ENCODE results near the gene ACSL1.

Gene ACSL1

DNA sequence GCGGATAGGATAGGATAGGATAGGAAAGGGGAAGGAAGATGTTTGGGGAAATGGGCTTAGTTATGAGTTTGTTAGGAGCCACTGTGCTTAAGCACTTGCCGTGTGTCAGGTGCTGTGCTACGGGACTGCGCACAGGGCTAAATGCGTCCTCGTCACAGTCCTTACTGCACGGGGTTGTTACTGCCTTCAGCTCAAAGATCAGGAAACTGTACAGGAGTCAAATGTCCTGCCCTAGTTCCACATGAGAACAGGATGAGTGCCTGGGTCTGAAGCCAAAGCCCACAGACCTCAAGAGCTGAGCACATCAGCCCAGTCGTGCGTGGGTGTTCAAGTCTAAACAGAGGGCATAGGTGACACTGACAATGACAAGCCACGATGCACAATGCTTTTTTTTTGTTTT is 15.0 kb downstream of the ACSL1 start:
- no peak for DNase-seq

GRCh38 chr4:184808713-184809050 is 17.1 kb downstream of the ACSL1 start:
- no peak for DNase-seq

DNA sequence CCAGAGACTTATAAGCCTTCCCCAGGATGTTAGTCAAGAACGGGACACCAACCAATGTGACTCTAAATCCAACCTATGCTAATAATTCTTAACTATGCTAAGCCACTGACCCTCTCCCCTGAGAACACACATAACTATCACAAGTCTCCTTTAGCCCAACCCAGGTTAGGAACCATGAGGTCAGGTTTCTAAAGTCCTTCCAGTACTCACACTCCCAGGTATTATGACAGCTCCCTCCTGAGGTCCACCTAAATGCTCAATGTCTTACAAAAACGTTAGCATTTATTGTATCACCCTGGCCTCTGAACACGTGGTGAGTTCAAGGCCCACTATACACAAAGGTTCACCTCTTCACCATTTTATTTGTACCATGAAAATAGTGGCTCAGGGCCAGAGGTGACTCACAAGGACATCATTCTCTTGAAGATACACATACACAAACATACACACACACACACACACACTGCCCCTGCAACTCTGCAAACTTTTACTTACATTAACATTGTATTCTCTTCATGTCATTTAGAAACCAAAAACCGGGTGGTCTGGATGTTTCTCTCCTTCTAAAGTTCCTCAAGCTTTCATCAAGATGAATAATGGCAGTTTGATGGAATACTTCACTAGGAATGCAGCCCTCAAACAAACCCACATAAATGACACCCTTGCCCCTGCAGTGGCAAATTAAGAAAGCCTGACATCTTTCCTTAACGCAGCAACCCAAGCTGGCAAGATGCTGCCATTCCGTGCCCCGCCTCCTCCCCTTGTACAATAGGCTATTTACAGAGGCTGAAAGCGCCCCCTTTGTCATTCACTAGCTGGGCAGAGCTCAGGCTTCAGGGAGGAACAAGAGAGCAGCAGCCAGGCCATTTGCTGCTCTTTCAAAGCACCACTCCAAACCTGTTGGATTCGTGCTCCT is 17.7 kb downstream of the ACSL1 start:
- no peak for DNase-seq

DNA sequence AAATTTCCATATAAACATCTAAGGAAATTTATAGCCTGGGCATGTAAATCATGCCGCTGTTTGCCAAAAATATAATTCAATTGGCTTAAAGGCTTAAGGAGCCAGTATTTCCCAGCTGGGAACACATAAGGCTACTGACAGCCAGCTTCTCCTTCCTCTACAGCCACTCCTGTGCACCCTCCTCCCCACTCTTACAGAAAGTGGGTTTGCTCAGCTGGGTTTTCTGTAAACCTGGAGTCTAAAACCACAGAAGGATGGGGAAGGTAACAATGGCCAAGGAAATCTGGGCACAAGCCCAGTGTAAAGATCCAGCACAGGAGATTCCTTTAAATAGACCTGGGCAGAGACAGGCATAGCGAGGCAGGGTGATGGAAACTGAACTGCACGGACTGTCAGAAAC is 18.5 kb downstream of the ACSL1 start:
- DNase-seq: no peak

DNA sequence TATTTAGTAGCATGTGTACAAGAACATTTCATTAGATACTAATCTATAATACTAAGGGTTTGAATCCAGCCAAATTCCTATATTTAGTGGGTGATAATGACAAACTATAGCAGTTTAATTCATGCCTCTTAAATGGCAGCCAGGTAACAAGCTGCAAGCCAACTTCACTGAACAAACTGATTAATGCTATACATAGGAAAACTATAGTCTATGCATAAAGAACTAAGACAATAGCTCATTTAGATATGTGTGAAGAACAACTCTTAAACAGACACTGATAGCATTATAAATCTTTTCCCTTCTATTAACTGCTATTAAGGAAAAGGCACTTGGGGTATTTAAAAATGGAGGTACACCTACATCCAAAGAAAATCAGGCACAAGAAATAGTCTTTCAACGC is 19.1 kb downstream of the ACSL1 start:
- no peak for DNase-seq

DNA sequence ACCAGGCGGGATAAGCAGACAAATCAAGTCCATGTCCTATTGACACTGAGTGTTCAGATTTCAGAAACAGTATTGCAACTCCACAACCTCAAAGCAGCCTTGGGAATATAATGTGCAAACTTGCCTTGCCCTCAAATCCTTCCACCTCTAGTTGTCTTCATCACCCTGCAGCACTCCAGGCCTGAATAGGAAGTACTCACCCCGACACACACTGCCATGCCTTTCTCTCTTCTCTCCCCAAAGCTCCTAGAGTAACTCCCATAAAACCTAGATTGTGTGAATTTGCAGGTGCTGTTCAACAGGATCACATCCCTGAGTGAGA is 19.6 kb downstream of the ACSL1 start:
- no peak for DNase-seq

- DNase-seq: no peak
Measured at GRCh38 chr4:184805462-184806228, 20.1 kb downstream of the ACSL1 start.

GRCh38 chr4:184804621-184805020 is 21.1 kb downstream of the ACSL1 start:
- DNase-seq: no peak

- DNase-seq: no peak
Measured at GRCh38 chr4:184803874-184804273, 21.9 kb downstream of the ACSL1 start.

- DNase-seq: no peak
Measured at GRCh38 chr4:184803133-184803532, 22.6 kb downstream of the ACSL1 start.

DNA sequence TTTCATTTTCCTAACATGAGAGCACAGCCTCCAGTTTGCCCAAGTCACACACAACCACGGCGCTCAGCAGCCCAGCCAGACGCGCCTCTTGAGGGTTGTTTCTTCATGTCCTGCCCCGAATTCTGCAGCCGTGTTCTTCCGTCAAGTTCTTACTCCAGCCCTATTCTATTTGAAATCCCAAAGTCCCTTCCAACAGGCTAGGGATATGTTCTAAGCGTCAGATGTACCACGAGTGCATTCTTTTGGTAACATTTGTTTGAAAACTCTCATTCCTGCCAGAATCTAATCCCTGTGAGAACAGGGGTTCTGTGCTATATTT is 23.1 kb downstream of the ACSL1 start:
- no peak for DNase-seq

DNA sequence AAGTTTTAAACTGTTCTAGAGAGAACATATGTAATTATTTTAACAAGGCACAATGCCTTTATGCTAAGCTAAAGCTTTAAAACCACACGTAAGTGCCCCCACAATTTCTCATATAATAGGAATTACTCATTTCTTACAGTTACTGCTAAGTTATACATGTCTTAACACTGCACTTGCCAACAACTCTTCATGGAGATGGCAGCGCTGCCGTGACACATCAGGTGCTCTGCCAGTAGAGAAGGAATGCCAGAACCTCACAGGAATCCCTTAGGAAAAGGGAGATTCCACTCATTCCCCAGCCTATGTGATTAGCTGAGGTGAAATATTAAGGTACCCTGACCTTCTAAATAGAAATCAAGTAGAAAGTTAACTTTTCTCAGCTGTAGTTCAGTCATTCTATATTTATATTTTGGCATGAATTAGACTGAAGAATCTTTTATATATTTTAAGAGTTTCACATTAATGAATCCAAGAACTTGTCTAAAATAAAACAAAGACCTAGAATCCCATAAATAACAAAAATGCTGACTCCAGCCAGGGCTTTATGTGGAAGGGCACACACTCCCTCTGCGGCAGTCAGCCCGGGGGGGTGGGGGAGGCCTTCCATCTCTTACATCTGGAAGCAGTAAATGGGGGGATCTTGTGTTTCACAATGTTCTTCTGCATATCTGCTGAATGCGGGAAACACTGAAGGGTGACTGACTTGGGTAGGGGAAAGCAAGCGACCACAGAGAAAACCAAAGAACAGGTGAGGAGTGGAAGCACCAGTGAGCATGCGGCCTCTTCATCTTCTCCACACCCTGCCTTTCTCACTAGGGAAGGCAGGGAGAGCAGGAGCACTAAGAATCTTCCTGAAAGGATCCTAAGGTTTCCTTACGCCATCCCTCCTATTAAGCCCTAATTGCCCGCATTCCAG is 23.7 kb downstream of the ACSL1 start:
- no peak for DNase-seq

GRCh38 chr4:184798504-184798903 is 27.3 kb downstream of the ACSL1 start:
- no peak for DNase-seq

DNA sequence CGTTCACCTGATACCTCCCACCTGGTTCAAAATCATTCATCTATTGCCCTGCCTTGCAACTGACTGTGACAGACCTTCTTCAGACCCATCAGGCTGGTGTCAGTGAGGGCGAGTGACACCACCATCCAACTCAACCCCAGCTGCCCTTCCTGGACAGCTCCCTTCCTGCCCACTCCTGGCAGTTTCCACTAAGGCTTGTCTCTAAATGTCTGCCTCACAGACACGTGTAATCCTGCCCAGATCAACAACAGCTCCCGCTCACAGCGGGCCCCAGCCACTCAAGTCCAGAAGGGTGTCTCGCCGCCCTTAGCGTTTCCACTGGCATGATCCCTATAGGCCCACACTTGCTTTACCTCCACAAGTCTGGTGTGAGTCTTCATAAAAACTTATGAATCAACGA is 28.9 kb downstream of the ACSL1 start:
- DNase-seq: no peak

- no peak for DNase-seq
Measured at GRCh38 chr4:184795214-184795844, 30.4 kb downstream of the ACSL1 start.

DNA sequence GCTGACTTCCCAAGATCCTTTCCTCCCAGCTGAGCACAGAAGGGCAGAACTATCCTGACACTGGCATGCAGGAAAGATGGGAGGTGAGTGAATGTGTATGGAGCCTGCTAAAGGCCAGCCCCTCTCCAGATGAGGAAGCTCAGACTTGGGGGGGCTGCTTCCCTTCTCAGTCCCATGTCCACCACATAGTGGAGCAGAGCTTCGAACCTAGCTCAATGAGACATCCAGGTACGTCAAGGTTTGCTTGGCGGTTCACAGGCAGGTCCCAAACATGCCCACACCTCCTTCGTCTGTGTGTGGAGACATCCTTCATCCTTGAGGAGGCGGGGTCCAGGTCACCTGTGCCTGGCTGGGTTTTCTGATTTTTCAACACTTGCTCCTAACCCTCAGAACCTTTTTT is 31.3 kb downstream of the ACSL1 start:
- DNase-seq: no peak

- no peak for DNase-seq
Measured at GRCh38 chr4:184793735-184794355, 31.9 kb downstream of the ACSL1 start.

DNA sequence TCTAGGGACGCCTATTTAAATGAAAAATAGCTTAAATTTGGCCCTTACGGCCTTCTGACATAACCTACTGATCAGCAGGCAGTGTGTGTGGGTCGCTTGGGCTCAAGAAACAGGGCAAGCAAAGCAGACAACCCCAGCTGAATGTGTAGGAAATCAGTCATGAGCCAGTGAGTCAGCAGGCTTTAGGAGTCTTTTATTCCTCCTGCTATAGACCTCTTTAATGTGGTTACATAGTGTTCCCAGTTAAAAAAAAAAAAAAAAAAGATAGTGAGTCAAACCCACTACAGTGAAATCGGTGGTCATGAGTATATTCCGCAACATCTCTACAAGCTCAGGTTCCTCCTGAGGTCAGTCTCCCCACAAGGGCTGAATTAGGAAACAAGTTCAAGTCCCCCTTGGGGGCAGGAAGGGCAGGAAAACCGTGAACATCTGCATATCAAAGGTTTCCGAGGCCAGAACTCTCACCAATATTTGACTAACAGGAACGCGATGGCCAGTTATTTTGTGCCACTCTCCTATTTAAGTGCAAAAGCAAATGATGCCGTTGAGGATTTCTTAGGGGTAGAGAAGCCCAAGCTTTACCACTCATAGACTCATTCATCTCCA is 32.7 kb downstream of the ACSL1 start:
- peak; percentile 47 for DNase-seq

- no peak for DNase-seq
Measured at GRCh38 chr4:184792334-184792733, 33.4 kb downstream of the ACSL1 start.

GRCh38 chr4:184790826-184791225 is 34.9 kb downstream of the ACSL1 start:
- no peak for DNase-seq

- no peak for DNase-seq
Measured at GRCh38 chr4:184787766-184788503, 37.8 kb downstream of the ACSL1 start.

Data from stimulated activated CD4-positive, alpha-beta T cell treated with anti-CD3 and anti-CD28 coated beads, Interleukin-4, amount 100 ng/mL, for 1 hour (primary cell).